SK-N-SH (cell line): Measurements from ENCODE around the gene SSTR5. TPM values are rescaled to one million over a fixed set of nuclear protein-coding genes. Genes with fewer than 3 reads are reported as not detected.

Experiments used
- CTCF ChIA-PET: fragments of 300-600, 350-600 bp; formaldehyde crosslinking; extraction: SDS; loops from one replicate; lab custom pipeline; 2021; lab: Yijun Ruan, JAX
- POLR2A ChIA-PET: fragments of 350-600 bp; sonication (Branson Sonifier 250); formaldehyde crosslinking; extraction: SDS; loops from one replicate; lab custom pipeline; 2020; ENCODE audit warnings: antibody characterized with exemption, inconsistent platforms; lab: Yijun Ruan, JAX
- DNase-seq: peaks from one replicate; pipeline ENCODE4 v3.0.0; 2012
- H2AFZ ChIP-seq: fragments of 200-600 bp; sonication (generic); 2 replicates; pipeline ENCODE4 v1.8.1; 2016; ENCODE audit warnings: antibody characterized with exemption, mild to moderate bottlenecking, low read depth
- H3F3A ChIP-seq: fragments of 200-600 bp; sonication (generic); replicated peaks from 2 replicates; pipeline ENCODE3; 2016; ENCODE audit warnings: antibody characterized with exemption, mild to moderate bottlenecking; ENCODE audit not compliant: insufficient read depth
- H3K27ac ChIP-seq, 2 experiments: fragments of 200-500 bp in 1 of 2; fragments of 200-600 bp in 1 of 2; sonication (Bioruptor generic) in 1 of 2; sonication (generic), shearing (Covaris generic) in 1 of 2; 2 replicates each; pipeline versions ENCODE4 v1.5.1 to v1.6.1; 2014 to 2016; ENCODE audit warnings: low read depth in 2 of 2, inconsistent platforms in 1 of 2, low read length in 1 of 2, mild to moderate bottlenecking in 1 of 2, mixed read lengths in 1 of 2
- H3K27me3 ChIP-seq: fragments of 200-600 bp; sonication (generic), shearing (Covaris generic); 2 replicates; pipeline ENCODE4 v1.6.1; 2016; ENCODE audit warnings: mixed run types; ENCODE audit not compliant: insufficient read depth
- H3K36me3 ChIP-seq, 2 experiments: fragments of 200-500 bp in 1 of 2; fragments of 200-600 bp in 1 of 2; sonication (Bioruptor generic) in 1 of 2; sonication (generic) in 1 of 2; replicated peaks in 1 of 2; 2 replicates each; pipeline versions ENCODE3 to v1.5.1; 2014 to 2016; ENCODE audit warnings: low read length in 1 of 2, mild to moderate bottlenecking in 1 of 2; ENCODE audit not compliant: insufficient read depth in 2 of 2, control insufficient read depth in 1 of 2
- H3K4me1 ChIP-seq, 2 experiments: fragments of 200-500 bp in 1 of 2; fragments of 200-600 bp in 1 of 2; sonication (Bioruptor generic) in 1 of 2; sonication (generic), shearing (Covaris generic) in 1 of 2; 2 replicates each; pipeline versions ENCODE4 v1.5.1 to v1.6.1; 2014 to 2016; ENCODE audit warnings: low read depth in 1 of 2, low read length in 1 of 2, mixed run types in 1 of 2; ENCODE audit not compliant: insufficient read depth in 2 of 2, control insufficient read depth in 1 of 2
- H3K4me2 ChIP-seq: fragments of 200-600 bp; sonication (generic), shearing (Covaris generic); 2 replicates; pipeline ENCODE4 v1.6.1; 2017; ENCODE audit warnings: mixed run types
- H3K4me3 ChIP-seq, 2 experiments: fragments of 200-500 bp in 1 of 2; fragments of 200-600 bp in 1 of 2; sonication (Bioruptor generic) in 1 of 2; sonication (generic), shearing (Covaris generic) in 1 of 2; 2 replicates each; pipeline versions ENCODE4 v1.5.1 to v1.8.1; 2014 to 2016; ENCODE audit warnings: low read depth in 2 of 2, inconsistent platforms in 1 of 2, low read length in 1 of 2, mild to moderate bottlenecking in 1 of 2, mixed read lengths in 1 of 2, moderate library complexity in 1 of 2
- H3K79me2 ChIP-seq: fragments of 200-600 bp; sonication (generic); 2 replicates; pipeline ENCODE4 v1.8.1; 2017; ENCODE audit warnings: mild to moderate bottlenecking; ENCODE audit not compliant: insufficient read depth
- H3K9ac ChIP-seq: fragments of 200-600 bp; sonication (generic); 2 replicates; pipeline ENCODE4 v1.6.1; 2017; ENCODE audit warnings: mixed run types
- H3K9me2 ChIP-seq: fragments of 200-600 bp; sonication (generic); 2 replicates; pipeline ENCODE4 v1.6.1; 2017; ENCODE audit warnings: mixed run types
- H3K9me3 ChIP-seq: fragments of 200-600 bp; sonication (generic); 2 replicates; pipeline ENCODE4 v1.6.1; 2017; ENCODE audit warnings: mixed run types, mild to moderate bottlenecking, moderate library complexity
- H4K20me1 ChIP-seq: fragments of 200-600 bp; sonication (generic); 2 replicates; pipeline ENCODE4 v1.6.1; 2017; ENCODE audit warnings: mild to moderate bottlenecking, mixed run types; ENCODE audit not compliant: insufficient read depth
- ELF1 ChIP-seq: IDR thresholded peaks from 2 replicates; pipeline ENCODE4 v1.4.0; 2012
- FOXJ3 ChIP-seq: sonication (generic); formaldehyde crosslinking; IDR thresholded peaks from 2 replicates; pipeline ENCODE4 v1.5.1; 2020; ENCODE audit warnings: mild to moderate bottlenecking, missing genetic modification reagents
- IRF3 ChIP-seq: fragments of 150-350 bp; IDR thresholded peaks from 2 replicates; pipeline ENCODE4 v1.6.1; 2016; ENCODE audit warnings: mild to moderate bottlenecking, low read depth, low read length
- JUND ChIP-seq: IDR thresholded peaks from 2 replicates; pipeline ENCODE4 v1.4.0; 2012
- MXI1 ChIP-seq: IDR thresholded peaks from 2 replicates; pipeline ENCODE4 v1.6.1; 2012; ENCODE audit warnings: mild to moderate bottlenecking, low read depth, low read length, improper control_type of control experiment
- RXRA ChIP-seq: IDR thresholded peaks from 2 replicates; pipeline ENCODE4 v1.4.0; 2012; ENCODE audit warnings: low read depth, mild to moderate bottlenecking, borderline replicate concordance
- TAF1 ChIP-seq: IDR thresholded peaks from 2 replicates; pipeline ENCODE4 v1.6.1; 2012; ENCODE audit warnings: low read depth, mild to moderate bottlenecking, low read length, moderate library complexity, borderline replicate concordance
- TCF12 ChIP-seq: IDR thresholded peaks from 2 replicates; pipeline ENCODE4 v1.4.0; 2012
- TEAD4 ChIP-seq: IDR thresholded peaks from 2 replicates; pipeline ENCODE4 v1.4.0; 2012; ENCODE audit warnings: mild to moderate bottlenecking, borderline replicate concordance; ENCODE audit not compliant: insufficient read depth
- WGBS: methylation state at CpG from one replicate; pipeline ENCODE4 v1.1.6; 2017; ENCODE audit warnings: low lambda C conversion rate; 5-methylcytosine and 5-hydroxymethylcytosine counted together
- polyA plus RNA-seq, 3 experiments: library from polyadenylated mRNA; depleted of rRNA; stranded (reverse); fragments of >200 nt; gene quantifications; 2 replicates each; pipeline ENCODE4 v1.2.3, GENCODE V29; 2012
- TF ChIP-seq, protein P1 (sequence below): fragments of 200-600 bp; sonication (generic); IDR thresholded peaks from 2 replicates; pipeline ENCODE4 v1.6.1; 2017; ENCODE audit warnings: antibody characterized with exemption, mild to moderate bottlenecking, moderate library complexity
- TF ChIP-seq, protein P2 (sequence below): IDR thresholded peaks from 2 replicates; pipeline ENCODE4; 2012

Gene SSTR5
- polyA plus RNA-seq, 1 of the 3 experiments (the other 2 are of a cell fraction): not detected

- Histone ChIP-seq H4K20me1 (peaks cover 8% of the 10 kb centered on the region; the same call in 1 of the 2 replicates), H3K9me3 (no peaks in the 10 kb centered on the region), H2AFZ (no peak overlapping the region), H3K27me3 (peaks cover 89% of the 10 kb centered on the region), H3K27ac (no peak overlapping the region), H3K9me2 (no peaks in the 10 kb centered on the region), H3K79me2 (no peaks in the 10 kb centered on the region), H3K9ac (no peak overlapping the region), H3K4me1 (no peaks in the 10 kb centered on the region), H3K4me3 (no peak overlapping the region), H3K36me3 (no peaks in the 10 kb centered on the region), H3F3A (peaks cover 4% of the 10 kb centered on the region), H3K4me2 (no peak overlapping the region)
- TF ChIP-seq, protein P1, sequence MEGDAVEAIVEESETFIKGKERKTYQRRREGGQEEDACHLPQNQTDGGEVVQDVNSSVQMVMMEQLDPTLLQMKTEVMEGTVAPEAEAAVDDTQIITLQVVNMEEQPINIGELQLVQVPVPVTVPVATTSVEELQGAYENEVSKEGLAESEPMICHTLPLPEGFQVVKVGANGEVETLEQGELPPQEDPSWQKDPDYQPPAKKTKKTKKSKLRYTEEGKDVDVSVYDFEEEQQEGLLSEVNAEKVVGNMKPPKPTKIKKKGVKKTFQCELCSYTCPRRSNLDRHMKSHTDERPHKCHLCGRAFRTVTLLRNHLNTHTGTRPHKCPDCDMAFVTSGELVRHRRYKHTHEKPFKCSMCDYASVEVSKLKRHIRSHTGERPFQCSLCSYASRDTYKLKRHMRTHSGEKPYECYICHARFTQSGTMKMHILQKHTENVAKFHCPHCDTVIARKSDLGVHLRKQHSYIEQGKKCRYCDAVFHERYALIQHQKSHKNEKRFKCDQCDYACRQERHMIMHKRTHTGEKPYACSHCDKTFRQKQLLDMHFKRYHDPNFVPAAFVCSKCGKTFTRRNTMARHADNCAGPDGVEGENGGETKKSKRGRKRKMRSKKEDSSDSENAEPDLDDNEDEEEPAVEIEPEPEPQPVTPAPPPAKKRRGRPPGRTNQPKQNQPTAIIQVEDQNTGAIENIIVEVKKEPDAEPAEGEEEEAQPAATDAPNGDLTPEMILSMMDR: peak; percentile 39; the same call in 1 of the 2 replicates
- TF ChIP-seq ELF1: no peak
- 10% methylated on average over 2 of the region's 30 CpGs for WGBS
- POLR2A ChIA-PET: no interaction called here
- DNase-seq: no peak
- CTCF ChIA-PET: interaction anchor here (0.8 to 3.0 kb wide), 4 partner anchors 12 to 32 kb away, joined by 3 to 9 read pairs (median 4); no protein-coding TSS in a partner anchor
These were observed 1.2 kb downstream of the SSTR5 start for GRCh38 chr16:1073566-1074378.

DNA sequence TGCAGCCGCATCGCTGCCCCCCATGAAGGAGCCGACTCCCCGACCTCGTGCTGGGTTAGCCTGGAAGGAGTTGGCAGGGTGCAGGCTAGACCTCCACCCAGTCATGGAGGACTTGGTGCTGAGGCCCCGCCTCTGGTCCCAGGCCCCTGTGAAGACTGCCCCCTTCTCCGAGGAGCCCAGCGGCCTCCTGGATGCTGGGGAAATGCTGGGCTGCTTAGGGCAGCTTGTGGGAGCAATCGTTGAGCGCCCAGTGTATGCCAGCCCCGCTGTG lies 1.8 kb downstream of the SSTR5 start:
- no peaks in the 10 kb centered on the region for H3K9me2 ChIP-seq
- H2AFZ ChIP-seq: no peak overlapping the region
- ChIA-PET POLR2A (no interaction called here), CTCF (interaction anchor here (0.8 to 3.0 kb wide), 3 partner anchors 17 to 32 kb away, joined by 3 to 9 read pairs (median 3); no protein-coding TSS in a partner anchor)
- H3K27ac ChIP-seq: no peak overlapping the region
- H3K79me2 ChIP-seq: no peaks in the 10 kb centered on the region
- no peaks in the 10 kb centered on the region for H3K9me3 ChIP-seq
- no peak overlapping the region for H3K4me3 ChIP-seq
- TF ChIP-seq, protein P2, sequence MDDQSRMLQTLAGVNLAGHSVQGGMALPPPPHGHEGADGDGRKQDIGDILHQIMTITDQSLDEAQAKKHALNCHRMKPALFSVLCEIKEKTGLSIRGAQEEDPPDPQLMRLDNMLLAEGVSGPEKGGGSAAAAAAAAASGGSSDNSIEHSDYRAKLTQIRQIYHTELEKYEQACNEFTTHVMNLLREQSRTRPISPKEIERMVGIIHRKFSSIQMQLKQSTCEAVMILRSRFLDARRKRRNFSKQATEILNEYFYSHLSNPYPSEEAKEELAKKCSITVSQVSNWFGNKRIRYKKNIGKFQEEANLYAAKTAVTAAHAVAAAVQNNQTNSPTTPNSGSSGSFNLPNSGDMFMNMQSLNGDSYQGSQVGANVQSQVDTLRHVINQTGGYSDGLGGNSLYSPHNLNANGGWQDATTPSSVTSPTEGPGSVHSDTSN: no peak
- no peak for TF ChIP-seq RXRA
- TF ChIP-seq IRF3: no peak
- TF ChIP-seq ELF1: no peak
- no peak for TF ChIP-seq TEAD4
- TF ChIP-seq JUND: no peak
- no peak for TF ChIP-seq TCF12
- TF ChIP-seq TAF1: no peak
- no peak for TF ChIP-seq MXI1
- no peak for TF ChIP-seq FOXJ3 (CRISPR knock-in tag)
- no peaks in the 10 kb centered on the region for H3K36me3 ChIP-seq
- 0% methylated on average over 1 of the region's 11 CpGs for WGBS
- peaks cover 90% of the 10 kb centered on the region for H3K27me3 ChIP-seq
- no peak for DNase-seq
- H3F3A ChIP-seq: peaks cover 4% of the 10 kb centered on the region
- no peak overlapping the region for H3K4me2 ChIP-seq
- H3K9ac ChIP-seq: no peak overlapping the region
- peaks cover 8% of the 10 kb centered on the region; the same call in 1 of the 2 replicates for H4K20me1 ChIP-seq
- no peaks in the 10 kb centered on the region for H3K4me1 ChIP-seq
